GM18858 (cell line): ENCODE results near the gene SUMO1.

Experiments used
- ATAC-seq: cut with Tn5 transposase; IDR thresholded peaks from one replicate; pipeline ENCODE4 v1.9.1; 2021; ENCODE audit not compliant: unreplicated experiment

The SUMO1 gene

GRCh38 chr2:202201220-202202160, 36.9 kb downstream of the SUMO1 start:
- no peak for ATAC-seq

- ATAC-seq, result no peak
Measured at GRCh38 chr2:202196727-202197126, 41.7 kb downstream of the SUMO1 start.

- no peak for ATAC-seq
Measured at GRCh38 chr2:202194418-202194817, 44.0 kb downstream of the SUMO1 start.

GRCh38 chr2:202193881-202194353, 44.5 kb downstream of the SUMO1 start:
- no peak for ATAC-seq

- ATAC-seq, result no peak
Measured at GRCh38 chr2:202193305-202193704, 45.1 kb downstream of the SUMO1 start.

- no peak for ATAC-seq
Measured at GRCh38 chr2:202187570-202187969, 50.8 kb downstream of the SUMO1 start.

- no peak for ATAC-seq
Measured at GRCh38 chr2:202186641-202187202, 51.7 kb downstream of the SUMO1 start.

- ATAC-seq, result no peak
Measured at GRCh38 chr2:202185156-202185555, 53.2 kb downstream of the SUMO1 start.

GRCh38 chr2:202184557-202184956, 53.8 kb downstream of the SUMO1 start:
- ATAC-seq, result no peak

GRCh38 chr2:202178346-202178958, 59.9 kb downstream of the SUMO1 start:
- ATAC-seq, result no peak

GRCh38 chr2:202172439-202173211, 65.8 kb downstream of the SUMO1 start:
- ATAC-seq, result peak; percentile 51

- no peak for ATAC-seq
Measured at GRCh38 chr2:202171241-202171825, 67.1 kb downstream of the SUMO1 start.

- no peak for ATAC-seq
Measured at GRCh38 chr2:202169832-202170424, 68.5 kb downstream of the SUMO1 start.

GRCh38 chr2:202169131-202169530, 69.3 kb downstream of the SUMO1 start:
- no peak for ATAC-seq

GRCh38 chr2:202165945-202166344, 72.5 kb downstream of the SUMO1 start:
- no peak for ATAC-seq

GRCh38 chr2:202165208-202165607, 73.2 kb downstream of the SUMO1 start:
- ATAC-seq, result no peak

GRCh38 chr2:202164411-202164810, 74.0 kb downstream of the SUMO1 start:
- no peak for ATAC-seq

- ATAC-seq, result no peak
Measured at GRCh38 chr2:202161151-202161835, 77.1 kb downstream of the SUMO1 start.

- ATAC-seq, result no peak
Measured at GRCh38 chr2:202158796-202159195, 79.6 kb downstream of the SUMO1 start.
